Measurements from ENCODE around the gene SRP9. TPM values are rescaled to one million over a fixed set of nuclear protein-coding genes. Genes with fewer than 3 reads are reported as not detected.

Gene SRP9
- total RNA-seq, 4 donors from 2014 or later, result 139 to 234 (median 156) TPM

DNA sequence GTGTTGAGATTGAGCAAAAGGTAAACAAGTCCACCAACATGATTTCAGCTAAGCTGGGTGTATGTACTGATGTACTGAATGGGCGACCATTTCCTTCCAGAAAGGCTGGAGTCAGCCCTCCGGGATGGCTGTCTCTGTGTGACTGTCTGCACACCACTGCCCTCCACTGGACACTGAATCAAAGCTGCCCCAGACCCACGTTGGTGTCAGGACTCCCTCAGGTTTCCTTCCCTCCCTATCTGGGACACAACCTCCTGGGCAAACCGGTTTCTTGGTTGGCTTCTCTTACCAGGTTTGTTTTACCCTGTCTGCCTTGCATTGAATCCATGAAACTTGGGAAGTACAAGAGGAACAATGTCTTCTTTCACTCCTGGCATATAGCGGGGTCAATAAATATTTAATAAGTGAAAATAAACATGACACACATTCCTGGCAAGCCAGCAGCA lies 5.3 kb upstream of the SRP9 start:
- TF ChIP-seq, protein P1, sequence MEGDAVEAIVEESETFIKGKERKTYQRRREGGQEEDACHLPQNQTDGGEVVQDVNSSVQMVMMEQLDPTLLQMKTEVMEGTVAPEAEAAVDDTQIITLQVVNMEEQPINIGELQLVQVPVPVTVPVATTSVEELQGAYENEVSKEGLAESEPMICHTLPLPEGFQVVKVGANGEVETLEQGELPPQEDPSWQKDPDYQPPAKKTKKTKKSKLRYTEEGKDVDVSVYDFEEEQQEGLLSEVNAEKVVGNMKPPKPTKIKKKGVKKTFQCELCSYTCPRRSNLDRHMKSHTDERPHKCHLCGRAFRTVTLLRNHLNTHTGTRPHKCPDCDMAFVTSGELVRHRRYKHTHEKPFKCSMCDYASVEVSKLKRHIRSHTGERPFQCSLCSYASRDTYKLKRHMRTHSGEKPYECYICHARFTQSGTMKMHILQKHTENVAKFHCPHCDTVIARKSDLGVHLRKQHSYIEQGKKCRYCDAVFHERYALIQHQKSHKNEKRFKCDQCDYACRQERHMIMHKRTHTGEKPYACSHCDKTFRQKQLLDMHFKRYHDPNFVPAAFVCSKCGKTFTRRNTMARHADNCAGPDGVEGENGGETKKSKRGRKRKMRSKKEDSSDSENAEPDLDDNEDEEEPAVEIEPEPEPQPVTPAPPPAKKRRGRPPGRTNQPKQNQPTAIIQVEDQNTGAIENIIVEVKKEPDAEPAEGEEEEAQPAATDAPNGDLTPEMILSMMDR (IDR thresholded peaks at IDR 0.05; ENCODE audit: low read depth), result no peak

DNA sequence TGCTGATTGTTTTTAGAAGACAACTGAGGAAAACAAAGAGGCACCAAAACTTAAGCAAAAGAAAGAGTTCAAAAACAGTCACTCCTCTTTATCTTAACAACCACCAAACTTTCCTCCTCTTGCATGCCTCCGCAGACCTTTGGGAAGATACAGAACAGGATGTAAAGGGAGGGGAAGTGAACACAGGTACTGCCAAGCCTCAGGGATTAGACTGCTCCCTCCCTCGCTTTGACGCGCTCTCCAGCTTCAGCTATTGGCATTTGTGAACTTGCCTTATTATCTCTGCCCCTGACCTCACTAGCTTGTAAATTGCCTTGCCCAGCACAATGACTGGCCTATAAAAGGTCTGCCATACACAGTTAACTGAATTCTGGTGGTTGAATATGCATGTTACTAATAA lies 4.8 kb upstream of the SRP9 start:
- TF ChIP-seq, protein P1 (IDR thresholded peaks at IDR 0.05; ENCODE audit: low read depth), result no peak

DNA sequence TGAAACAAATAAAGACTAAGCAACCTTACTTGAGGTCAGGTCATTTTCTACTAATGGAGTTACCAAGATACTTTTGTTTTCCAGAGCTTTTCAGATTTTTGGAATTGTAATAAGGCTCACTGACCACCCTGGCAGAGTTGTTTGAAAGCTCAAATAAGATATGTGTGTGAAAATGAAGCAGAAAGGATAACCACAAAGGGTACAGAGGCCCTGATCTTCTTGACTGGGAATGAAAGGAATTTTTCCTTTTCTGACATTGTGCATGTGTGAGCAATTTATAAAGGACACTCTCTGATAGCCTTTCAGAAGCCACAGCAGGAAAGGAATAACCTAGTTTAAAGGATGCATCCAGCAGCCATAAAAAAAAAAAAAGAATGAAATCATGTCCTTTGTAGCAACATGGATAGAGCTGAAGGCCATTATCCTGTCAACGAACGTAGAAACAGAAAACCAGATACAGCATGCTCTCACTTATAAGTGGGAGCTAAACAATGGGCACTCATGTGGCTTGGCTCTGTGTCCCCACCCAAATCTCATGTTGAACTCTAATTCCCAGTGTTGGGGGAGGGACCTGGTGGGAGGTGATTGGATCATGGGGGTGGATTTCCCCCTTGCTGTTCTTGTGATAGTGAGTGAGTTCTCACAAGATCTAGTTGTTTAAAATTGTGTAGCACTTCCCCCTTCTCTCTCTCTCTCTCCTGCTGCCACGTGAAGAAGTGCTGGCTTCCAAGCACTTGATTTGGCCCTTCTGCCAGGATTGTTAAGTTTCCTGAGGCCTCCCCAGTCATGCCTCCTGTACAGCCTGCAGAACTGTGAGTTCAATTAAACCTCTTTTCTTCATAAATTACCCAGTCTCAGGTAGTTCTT lies 3.1 kb upstream of the SRP9 start:
- TF ChIP-seq, protein P1 (IDR thresholded peaks at IDR 0.05; ENCODE audit: low read depth), result no peak

DNA sequence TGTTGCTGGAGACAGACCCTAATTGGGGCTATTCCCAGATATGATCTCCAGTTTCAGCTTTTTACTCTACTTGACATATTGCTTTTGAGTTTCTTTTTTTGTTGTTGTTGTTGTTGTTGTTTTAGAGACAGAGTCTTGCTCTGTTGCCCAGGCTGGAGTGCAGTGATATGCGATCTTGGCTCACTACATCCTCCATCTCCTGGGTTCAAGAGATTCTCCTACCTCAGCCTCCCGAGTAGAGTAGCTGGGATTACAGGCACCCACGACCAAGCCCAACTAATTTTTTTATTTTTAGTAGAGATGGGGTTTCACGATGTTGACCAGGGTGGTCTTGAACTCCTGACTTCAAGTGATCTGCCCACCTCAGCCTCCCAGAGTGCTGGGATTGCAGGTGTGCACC lies 1.3 kb upstream of the SRP9 start:
- TF ChIP-seq, protein P1 (IDR thresholded peaks at IDR 0.05; ENCODE audit: low read depth), result no peak

DNA sequence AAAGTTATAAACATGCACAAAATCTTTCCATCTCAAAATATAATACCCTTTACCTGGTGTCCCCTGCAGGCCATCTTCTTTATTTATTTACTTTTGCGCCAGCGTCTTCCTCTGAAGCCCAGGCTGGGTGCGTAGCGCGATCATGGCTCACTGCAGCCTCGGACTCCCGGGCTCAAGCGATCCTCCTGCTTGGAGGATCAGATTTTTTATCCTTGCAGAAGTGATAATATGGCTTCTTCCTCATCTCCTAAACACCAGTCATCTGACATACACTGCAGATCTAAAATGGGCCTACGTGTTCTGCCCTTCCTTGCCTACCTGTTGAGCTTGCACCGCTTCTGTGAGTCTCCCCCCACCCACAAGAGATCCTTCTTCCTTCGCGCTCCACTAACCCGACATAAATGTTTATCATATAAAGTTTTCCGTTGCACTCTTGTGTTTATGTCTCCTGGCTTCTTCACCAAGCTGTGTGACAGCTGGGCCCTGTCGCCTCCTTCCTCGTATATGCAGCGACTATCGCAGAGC lies 506 bp upstream of the SRP9 start:
- TF ChIP-seq, protein P1 (IDR thresholded peaks at IDR 0.05; ENCODE audit: low read depth), result no peak

DNA sequence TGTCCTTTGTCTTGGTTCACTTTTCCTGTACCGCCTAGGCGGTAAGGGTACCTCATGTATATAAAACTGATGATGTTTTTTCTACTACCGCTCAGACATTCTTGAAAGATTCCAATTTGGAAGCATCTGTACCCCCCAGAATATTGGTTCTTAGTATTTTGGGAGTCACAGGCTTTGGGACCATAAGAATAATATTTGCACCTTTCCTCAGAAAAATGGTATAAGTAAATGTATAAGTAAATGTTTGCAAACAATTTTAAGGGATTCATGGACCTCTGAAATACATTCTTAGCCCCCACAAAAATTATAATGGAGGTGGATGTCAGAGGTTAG lies 677 bp downstream of the SRP9 start:
- TF ChIP-seq, protein P1 (IDR thresholded peaks at IDR 0.05; ENCODE audit: low read depth), result no peak

DNA sequence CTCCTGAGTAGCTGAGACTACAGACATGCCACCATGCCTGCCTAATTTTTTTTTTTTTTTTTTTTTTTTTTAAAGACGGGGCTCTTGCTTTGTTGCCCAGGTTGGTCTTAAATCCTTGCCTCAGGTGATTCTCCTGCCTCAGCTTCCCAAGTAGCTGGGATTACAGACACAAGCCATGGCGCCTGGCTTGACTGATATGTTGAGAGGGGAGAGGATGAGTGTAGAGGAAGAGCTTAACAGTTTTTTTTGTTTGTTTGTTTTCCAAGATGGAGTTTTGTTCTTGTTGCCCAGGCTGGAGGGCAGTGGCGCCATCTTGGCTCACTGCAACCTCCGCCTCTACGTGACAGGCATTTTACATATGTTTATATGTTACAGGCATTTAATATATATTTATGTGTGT lies 2.5 kb downstream of the SRP9 start:
- TF ChIP-seq, protein P1 (IDR thresholded peaks at IDR 0.05; ENCODE audit: low read depth), result no peak
